ENCODE results near the gene NFS1. TPM values are rescaled to one million over a fixed set of nuclear protein-coding genes. Genes with fewer than 3 reads are reported as not detected.
"Not testable (repeated sequence)": the region's sequence is repeated elsewhere in the genome, so short reads cannot be mapped to it uniquely, and the experiment has no call there.

Gene NFS1
- total and polyA plus RNA-seq, 2 donors (not counting 1 experiment from before 2014, with no cell fraction given) = 29.0 to 30.6 TPM

DNA sequence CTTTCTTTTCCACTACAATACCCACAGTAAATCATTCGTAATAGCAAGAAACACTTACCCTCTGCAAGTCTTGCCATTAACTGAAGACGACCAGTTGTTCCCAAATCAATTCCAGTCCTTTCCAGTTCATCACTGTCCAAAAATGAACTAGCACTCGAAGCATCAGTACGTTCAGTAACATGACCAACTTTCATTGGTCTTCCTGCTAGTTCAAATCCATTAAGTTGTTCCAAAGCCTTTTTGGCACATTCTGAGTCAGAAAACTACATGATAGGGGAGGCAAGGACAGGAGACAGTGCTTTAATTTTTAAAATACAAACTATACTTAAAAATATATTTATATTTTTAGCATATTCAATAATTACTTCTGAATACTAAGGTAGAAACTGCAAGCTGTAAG, 15.0 kb upstream of the NFS1 start:
- Histone ChIP-seq H3K9ac (ENCODE audit: low read length) (no peak overlapping the region), H3K4me3 (ENCODE audit: control extremely low read depth in 1 of 5, extremely low read depth in 1 of 5, insufficient read depth in 1 of 5, low read depth in 2 of 5, low read length in 4 of 5) (no peak overlapping the region), H4K20me1 (ENCODE audit: control insufficient read depth, insufficient read depth, low read length, poor library complexity, severe bottlenecking) (peaks cover 72% of the 10 kb centered on the region), H3K4me2 (replicated peaks; ENCODE audit: low read depth, low read length, poor library complexity, severe bottlenecking) (no peak overlapping the region), H3K79me2 (ENCODE audit: control insufficient read depth, insufficient read depth, low read length) (peaks cover 82% of the 10 kb centered on the region), H3K36me3 (replicated peaks in 1 of 2; ENCODE audit: control extremely low read depth in 1 of 2, control insufficient read depth in 1 of 2, extremely low read depth in 1 of 2, insufficient read depth in 2 of 2, low read length in 1 of 2) (peaks cover 20 to 94% of the 10 kb centered on the region in 2 experiments), H3K4me1 (ENCODE audit: control insufficient read depth in 2 of 2, insufficient read depth in 2 of 2, low read length in 2 of 2) (peaks cover 0 to 5% of the 10 kb centered on the region in 2 donors), H3K27ac (ENCODE audit: low read length in 2 of 2) (no peak overlapping the region), H3K9me3 (ENCODE audit: control extremely low read depth in 1 of 3, control insufficient read depth in 2 of 3, insufficient read depth in 1 of 3, low read length in 2 of 3) (no peaks in the 10 kb centered on the region), H2AFZ (ENCODE audit: insufficient read depth, low read depth, low read length, poor library complexity, severe bottlenecking) (no peak overlapping the region), H3K27me3 (replicated peaks in 1 of 4; ENCODE audit: control extremely low read depth in 1 of 4, control insufficient read depth in 3 of 4, insufficient read depth in 4 of 4, low read length in 3 of 4) (no peaks in the 10 kb centered on the region)
- ATAC-seq (ENCODE audit: low read depth) (no peak), DNase-seq (no peak)
- peak overlapping the region; percentile 39 for H3K4me3 Mint-ChIP-seq
- H3K4me1 Mint-ChIP-seq = peaks cover 31% of the 10 kb centered on the region
- ChIA-PET CTCF (interaction anchor here (1.2 kb wide), 1 partner anchor 25 kb away, joined by 5 read pairs; no protein-coding TSS in a partner anchor), POLR2A (no interaction called here)
- 89% methylated on average over 4 of the region's 4 CpGs for WGBS (ENCODE audit: insufficient coverage)
- TF ChIP-seq, protein P1, sequence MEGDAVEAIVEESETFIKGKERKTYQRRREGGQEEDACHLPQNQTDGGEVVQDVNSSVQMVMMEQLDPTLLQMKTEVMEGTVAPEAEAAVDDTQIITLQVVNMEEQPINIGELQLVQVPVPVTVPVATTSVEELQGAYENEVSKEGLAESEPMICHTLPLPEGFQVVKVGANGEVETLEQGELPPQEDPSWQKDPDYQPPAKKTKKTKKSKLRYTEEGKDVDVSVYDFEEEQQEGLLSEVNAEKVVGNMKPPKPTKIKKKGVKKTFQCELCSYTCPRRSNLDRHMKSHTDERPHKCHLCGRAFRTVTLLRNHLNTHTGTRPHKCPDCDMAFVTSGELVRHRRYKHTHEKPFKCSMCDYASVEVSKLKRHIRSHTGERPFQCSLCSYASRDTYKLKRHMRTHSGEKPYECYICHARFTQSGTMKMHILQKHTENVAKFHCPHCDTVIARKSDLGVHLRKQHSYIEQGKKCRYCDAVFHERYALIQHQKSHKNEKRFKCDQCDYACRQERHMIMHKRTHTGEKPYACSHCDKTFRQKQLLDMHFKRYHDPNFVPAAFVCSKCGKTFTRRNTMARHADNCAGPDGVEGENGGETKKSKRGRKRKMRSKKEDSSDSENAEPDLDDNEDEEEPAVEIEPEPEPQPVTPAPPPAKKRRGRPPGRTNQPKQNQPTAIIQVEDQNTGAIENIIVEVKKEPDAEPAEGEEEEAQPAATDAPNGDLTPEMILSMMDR (IDR thresholded peaks at IDR 0.05) = no peak
- no peak for TF ChIP-seq EZH2 (IDR thresholded peaks at IDR 0.05; ENCODE audit: borderline replicate concordance, insufficient read depth, low read depth, low read length, poor library complexity, severe bottlenecking)
- H3K9me3 Mint-ChIP-seq (ENCODE audit: insufficient read depth) = no peaks in the 10 kb centered on the region
- no peaks in the 10 kb centered on the region for H3K27me3 Mint-ChIP-seq
- H3K27ac Mint-ChIP-seq = peak overlapping the region; percentile 38
- intact Hi-C loops (cut with micrococcal nuclease) = loop anchor here (2.0 kb wide), 1 partner anchor 17 kb away; no protein-coding TSS in a partner anchor

- Histone ChIP-seq H3K79me2 (ENCODE audit: control insufficient read depth, insufficient read depth, low read length) (peaks cover 74% of the 10 kb centered on the region), H3K36me3 (replicated peaks in 1 of 2; ENCODE audit: control extremely low read depth in 1 of 2, control insufficient read depth in 1 of 2, extremely low read depth in 1 of 2, insufficient read depth in 2 of 2, low read length in 1 of 2) (peaks cover 19 to 93% of the 10 kb centered on the region in 2 experiments), H4K20me1 (ENCODE audit: control insufficient read depth, insufficient read depth, low read length, poor library complexity, severe bottlenecking) (peaks cover 62% of the 10 kb centered on the region)
- H3K27me3 ChIP-seq (replicated peaks in 1 of 4; ENCODE audit: control extremely low read depth in 1 of 4, control insufficient read depth in 3 of 4, insufficient read depth in 4 of 4, low read length in 3 of 4); intact Hi-C loops (cut with micrococcal nuclease); DNase-seq; H3K9me3 ChIP-seq (ENCODE audit: control extremely low read depth in 1 of 3, control insufficient read depth in 2 of 3, insufficient read depth in 1 of 3, low read length in 2 of 3); H3K9me3 Mint-ChIP-seq (ENCODE audit: insufficient read depth); H3K9ac ChIP-seq (ENCODE audit: low read length); H3K4me3 ChIP-seq (ENCODE audit: control extremely low read depth in 1 of 5, extremely low read depth in 1 of 5, insufficient read depth in 1 of 5, low read depth in 2 of 5, low read length in 4 of 5); H3K27me3 Mint-ChIP-seq; POLR2A ChIA-PET; H3K4me3 Mint-ChIP-seq; ATAC-seq (ENCODE audit: low read depth); H3K4me2 ChIP-seq (replicated peaks; ENCODE audit: low read depth, low read length, poor library complexity, severe bottlenecking); H3K4me1 ChIP-seq (ENCODE audit: control insufficient read depth in 2 of 2, insufficient read depth in 2 of 2, low read length in 2 of 2); H3K27ac Mint-ChIP-seq; H2AFZ ChIP-seq (ENCODE audit: insufficient read depth, low read depth, low read length, poor library complexity, severe bottlenecking); H3K27ac ChIP-seq (ENCODE audit: low read length in 2 of 2): not testable (repeated sequence)
- 100% methylated on average over 2 of the region's 9 CpGs for WGBS (ENCODE audit: insufficient coverage)
- peaks cover 33% of the 10 kb centered on the region for H3K4me1 Mint-ChIP-seq
- CTCF ChIA-PET = interaction anchor here (0.5 to 1.2 kb wide), 2 partner anchors 26 to 1308 kb away, joined by 3 to 5 read pairs; no protein-coding TSS in a partner anchor
These were observed 14.0 kb upstream of the NFS1 start for GRCh38 chr20:35713120-35713519.
